ENCODE measurements around the gene SRD5A3. TPM values are rescaled to one million over a fixed set of nuclear protein-coding genes. Genes with fewer than 3 reads are reported as not detected.

SRD5A3 gene
- total and polyA plus RNA-seq, 4 donors: 5.2 to 18.2 (median 9.5) TPM

- Histone ChIP-seq H3K27me3 (ENCODE audit: control insufficient read depth in 4 of 4, insufficient read depth in 4 of 4, low read length in 3 of 4) (peaks cover 0 to 3% (median 0%) of the 10 kb centered on the region in 4 donors), H3K36me3 (ENCODE audit: control insufficient read depth in 4 of 4, insufficient read depth in 3 of 4, low read depth in 1 of 4, low read length in 3 of 4) (no peaks in the 10 kb centered on the region), H3K27ac (ENCODE audit: low read depth in 1 of 2, low read length in 2 of 2) (no peak overlapping the region), H3K9ac (ENCODE audit: low read depth in 1 of 2, low read length in 2 of 2) (no peak overlapping the region), H3K4me3 (ENCODE audit: low read depth in 1 of 3, low read length in 3 of 3) (no peak overlapping the region), H3K9me3 (ENCODE audit: control insufficient read depth in 4 of 4, low read length in 3 of 4) (no peaks in the 10 kb centered on the region), H3K4me1 (ENCODE audit: control insufficient read depth in 4 of 4, insufficient read depth in 4 of 4, low read length in 3 of 4) (no peaks in the 10 kb centered on the region)
- WGBS: 66% methylated on average over 4 of the region's 4 CpGs
- TF ChIP-seq RAD21 (IDR thresholded peaks at IDR 0.05) (no peak), HNF4A (conservative IDR thresholded peaks at IDR 0.05) (no peak), TAF1 (conservative IDR thresholded peaks at IDR 0.05) (no peak), FOXA2 (IDR thresholded peaks at IDR 0.05) (no peak)
- TF ChIP-seq, protein P1, sequence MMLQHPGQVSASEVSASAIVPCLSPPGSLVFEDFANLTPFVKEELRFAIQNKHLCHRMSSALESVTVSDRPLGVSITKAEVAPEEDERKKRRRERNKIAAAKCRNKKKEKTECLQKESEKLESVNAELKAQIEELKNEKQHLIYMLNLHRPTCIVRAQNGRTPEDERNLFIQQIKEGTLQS (IDR thresholded peaks at IDR 0.05): no peak
- DNase-seq (ENCODE audit: low spot score): no peak
Measured at GRCh38 chr4:55314141-55314820, 31.8 kb upstream of the SRD5A3 start.

DNA sequence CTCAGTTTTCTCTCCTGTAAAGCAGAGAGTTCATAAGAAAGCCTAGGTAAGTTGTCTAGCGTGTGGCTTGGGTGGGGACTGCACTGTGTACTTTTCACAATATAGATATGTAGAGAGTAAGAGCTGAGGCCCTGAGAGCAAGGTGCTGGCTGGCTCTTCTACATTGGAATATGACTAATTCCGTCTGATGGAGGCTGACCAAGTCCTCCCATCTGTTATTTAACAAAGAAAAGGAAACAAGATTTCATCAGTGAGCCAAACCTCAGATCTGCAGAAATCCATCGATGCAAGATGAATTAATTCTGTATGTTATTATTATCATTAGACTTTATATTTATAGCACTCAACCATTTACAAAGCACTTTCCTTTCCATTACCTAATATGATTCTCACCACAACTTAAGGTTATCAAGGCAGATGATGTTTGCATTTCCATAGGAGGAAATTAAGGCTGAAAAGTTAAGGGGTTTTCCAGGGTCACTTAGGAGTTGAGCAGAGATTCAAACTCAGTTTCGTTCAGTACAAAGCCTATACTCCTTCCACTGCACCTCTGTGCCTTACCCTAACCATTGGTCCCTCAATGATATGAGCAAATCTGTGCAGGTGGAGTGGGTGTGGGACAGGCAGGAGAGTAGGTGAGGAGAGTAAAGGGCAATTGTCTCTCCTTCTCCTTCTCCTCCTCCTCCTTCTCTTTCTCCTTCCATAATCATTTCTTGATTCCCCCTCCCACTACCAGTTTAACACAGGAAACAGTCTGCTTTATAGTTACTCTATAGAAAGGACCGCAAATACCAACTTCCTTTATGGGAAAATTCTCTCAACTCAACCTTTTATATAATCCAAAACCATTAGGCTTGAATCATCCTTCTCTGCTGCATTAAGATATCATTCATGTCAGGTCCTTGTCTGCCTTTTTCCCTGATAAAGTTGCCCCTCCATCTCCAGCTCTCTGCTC lies 27.6 kb upstream of the SRD5A3 start:
- H3K9ac ChIP-seq (ENCODE audit: low read depth in 1 of 2, low read length in 2 of 2): no peak overlapping the region
- TF ChIP-seq, protein P2, sequence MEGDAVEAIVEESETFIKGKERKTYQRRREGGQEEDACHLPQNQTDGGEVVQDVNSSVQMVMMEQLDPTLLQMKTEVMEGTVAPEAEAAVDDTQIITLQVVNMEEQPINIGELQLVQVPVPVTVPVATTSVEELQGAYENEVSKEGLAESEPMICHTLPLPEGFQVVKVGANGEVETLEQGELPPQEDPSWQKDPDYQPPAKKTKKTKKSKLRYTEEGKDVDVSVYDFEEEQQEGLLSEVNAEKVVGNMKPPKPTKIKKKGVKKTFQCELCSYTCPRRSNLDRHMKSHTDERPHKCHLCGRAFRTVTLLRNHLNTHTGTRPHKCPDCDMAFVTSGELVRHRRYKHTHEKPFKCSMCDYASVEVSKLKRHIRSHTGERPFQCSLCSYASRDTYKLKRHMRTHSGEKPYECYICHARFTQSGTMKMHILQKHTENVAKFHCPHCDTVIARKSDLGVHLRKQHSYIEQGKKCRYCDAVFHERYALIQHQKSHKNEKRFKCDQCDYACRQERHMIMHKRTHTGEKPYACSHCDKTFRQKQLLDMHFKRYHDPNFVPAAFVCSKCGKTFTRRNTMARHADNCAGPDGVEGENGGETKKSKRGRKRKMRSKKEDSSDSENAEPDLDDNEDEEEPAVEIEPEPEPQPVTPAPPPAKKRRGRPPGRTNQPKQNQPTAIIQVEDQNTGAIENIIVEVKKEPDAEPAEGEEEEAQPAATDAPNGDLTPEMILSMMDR (IDR thresholded peaks at IDR 0.05; ENCODE audit: low read depth, low read length, missing input control): no peak
- TF ChIP-seq MAX (IDR thresholded peaks at IDR 0.05) (no peak), REST (IDR thresholded peaks at IDR 0.05) (no peak), HNF4A (conservative IDR thresholded peaks at IDR 0.05) (no peak), FOXA2 (IDR thresholded peaks at IDR 0.05) (no peak)
- H3K4me1 ChIP-seq (ENCODE audit: control insufficient read depth in 4 of 4, insufficient read depth in 4 of 4, low read length in 3 of 4): no peaks in the 10 kb centered on the region
- H3K9me3 ChIP-seq (ENCODE audit: control insufficient read depth in 4 of 4, low read length in 3 of 4): no peaks in the 10 kb centered on the region
- H3K36me3 ChIP-seq (ENCODE audit: control insufficient read depth in 4 of 4, insufficient read depth in 3 of 4, low read depth in 1 of 4, low read length in 3 of 4): no peaks in the 10 kb centered on the region
- no peak for DNase-seq (ENCODE audit: low spot score)
- no peak overlapping the region for H3K4me3 ChIP-seq (ENCODE audit: low read depth in 1 of 3, low read length in 3 of 3)
- H3K27ac ChIP-seq (ENCODE audit: low read depth in 1 of 2, low read length in 2 of 2): no peak overlapping the region
- peaks cover 0 to 3% (median 0%) of the 10 kb centered on the region in 4 donors for H3K27me3 ChIP-seq (ENCODE audit: control insufficient read depth in 4 of 4, insufficient read depth in 4 of 4, low read length in 3 of 4)
- WGBS: 70% methylated on average over 5 of the region's 5 CpGs

Measured in liver (tissue), 9 donors.